Neuronal stem cell (in vitro differentiated cells): ENCODE measurements around the gene SPCS2.
"Not testable (repeated sequence)": the region's sequence is repeated elsewhere in the genome, so short reads cannot be mapped to it uniquely, and the experiment has no call there.

ENCODE experiments used
- DNase-seq: peaks from one replicate; pipeline ENCODE4 v3.0.0-alpha.2; 2013; ENCODE audit warnings: low spot score
- H2AFZ ChIP-seq: one replicate; pipeline ENCODE4 v1.6.1; 2013; ENCODE audit warnings: mild to moderate bottlenecking, low read length, inconsistent platforms
- H2AK5ac ChIP-seq: 2 replicates; pipeline ENCODE4 v1.6.1; 2013; ENCODE audit warnings: low read depth, mild to moderate bottlenecking, inconsistent platforms, low read length, moderate library complexity, mixed read lengths
- H2BK120ac ChIP-seq: 2 replicates; pipeline ENCODE4 v1.6.1; 2013; ENCODE audit warnings: low read depth, mild to moderate bottlenecking, inconsistent platforms, low read length, moderate library complexity, mixed read lengths
- H2BK12ac ChIP-seq: one replicate; pipeline ENCODE4 v1.6.1; 2013; ENCODE audit warnings: low read length, inconsistent platforms
- H2BK15ac ChIP-seq: 2 replicates; pipeline ENCODE4 v1.6.1; 2013; ENCODE audit warnings: mild to moderate bottlenecking, low read length, inconsistent platforms, mixed read lengths
- H2BK5ac ChIP-seq: one replicate; pipeline ENCODE4 v1.6.1; 2013; ENCODE audit warnings: inconsistent platforms, mild to moderate bottlenecking, low read length, moderate library complexity
- H3K14ac ChIP-seq: one replicate; pipeline ENCODE4 v1.6.1; 2013; ENCODE audit warnings: low read length, inconsistent platforms
- H3K18ac ChIP-seq: 2 replicates; pipeline ENCODE4 v1.6.1; 2013; ENCODE audit warnings: low read length, inconsistent platforms
- H3K23ac ChIP-seq: 2 replicates; pipeline ENCODE4 v1.6.1; 2013; ENCODE audit warnings: low read depth, mild to moderate bottlenecking, mixed read lengths, low read length, inconsistent platforms; ENCODE audit not compliant: poor library complexity
- H3K27ac ChIP-seq: replicated peaks from 3 replicates; pipeline ENCODE4 v1.5.1; 2013; ENCODE audit warnings: low read length, inconsistent platforms
- H3K27me3 ChIP-seq, 3 experiments: 2 replicates each; pipeline ENCODE4 v1.6.1; 2013; ENCODE audit warnings: low read length in 3 of 3, mild to moderate bottlenecking in 2 of 3, inconsistent platforms in 1 of 3, low read depth in 1 of 3, mixed read lengths in 1 of 3, moderate library complexity in 1 of 3; ENCODE audit not compliant: control insufficient read depth in 3 of 3, insufficient read depth in 3 of 3
- H3K36me3 ChIP-seq, 2 donors: replicated peaks in 1 of 2; 2 replicates each; pipeline ENCODE4 v1.6.1; 2013; ENCODE audit warnings: low read length in 2 of 2; ENCODE audit not compliant: control insufficient read depth in 2 of 2, insufficient read depth in 2 of 2
- H3K4ac ChIP-seq: 2 replicates; pipeline ENCODE4 v1.6.1; 2013; ENCODE audit warnings: inconsistent platforms, mild to moderate bottlenecking, low read length, moderate library complexity
- H3K4me1 ChIP-seq, 2 donors: 1 replicate in 1 of 2; 2 replicates in 1 of 2; pipeline ENCODE4 v1.6.1; 2013; ENCODE audit warnings: low read length in 2 of 2, low read depth in 1 of 2; ENCODE audit not compliant: control insufficient read depth in 2 of 2, insufficient read depth in 1 of 2
- H3K4me2 ChIP-seq: one replicate; pipeline ENCODE4 v1.6.1; 2013; ENCODE audit warnings: mild to moderate bottlenecking, low read length, inconsistent platforms; ENCODE audit not compliant: insufficient read depth, poor library complexity, severe bottlenecking
- H3K4me3 ChIP-seq, 2 donors: 2 replicates each; pipeline ENCODE4 v1.5.1; 2013; ENCODE audit warnings: low read length in 2 of 2, mild to moderate bottlenecking in 2 of 2, inconsistent platforms in 1 of 2, moderate library complexity in 1 of 2
- H3K79me1 ChIP-seq: one replicate; pipeline ENCODE4 v1.6.1; 2013; ENCODE audit warnings: low read depth, mild to moderate bottlenecking, inconsistent platforms, low read length, moderate library complexity
- H3K9ac ChIP-seq: one replicate; pipeline ENCODE4 v1.6.1; 2013; ENCODE audit warnings: mild to moderate bottlenecking, low read depth, low read length, inconsistent platforms; ENCODE audit not compliant: poor library complexity
- H3K9me3 ChIP-seq, 2 donors: replicated peaks in 1 of 2; 2 replicates each; pipeline versions ENCODE3 to v1.6.1; 2013; ENCODE audit warnings: low read length in 2 of 2, mild to moderate bottlenecking in 2 of 2, inconsistent platforms in 1 of 2, low read depth in 1 of 2, mixed read lengths in 1 of 2, moderate library complexity in 1 of 2; ENCODE audit not compliant: control insufficient read depth in 2 of 2, insufficient read depth in 1 of 2
- H4K8ac ChIP-seq: one replicate; pipeline ENCODE4 v1.6.1; 2013; ENCODE audit warnings: low read depth, mild to moderate bottlenecking, inconsistent platforms, low read length, moderate library complexity
- H4K91ac ChIP-seq: one replicate; pipeline ENCODE4 v1.6.1; 2013; ENCODE audit warnings: low read length, low read depth, mild to moderate bottlenecking, inconsistent platforms; ENCODE audit not compliant: poor library complexity
- WGBS, 2 donors: extraction: QIAGEN DNeasy Blood & Tissue Kit; methylation state at CpG; one replicate each; pipeline ENCODE4 v1.1.7; 2013; ENCODE audit warnings: missing lambda C conversion rate in 2 of 2, mixed read lengths in 1 of 2; ENCODE audit not compliant: insufficient read length in 2 of 2, insufficient replicate concordance in 1 of 2; ENCODE audit errors: extremely low coverage in 2 of 2; 5-methylcytosine and 5-hydroxymethylcytosine counted together

SPCS2 gene

DNA sequence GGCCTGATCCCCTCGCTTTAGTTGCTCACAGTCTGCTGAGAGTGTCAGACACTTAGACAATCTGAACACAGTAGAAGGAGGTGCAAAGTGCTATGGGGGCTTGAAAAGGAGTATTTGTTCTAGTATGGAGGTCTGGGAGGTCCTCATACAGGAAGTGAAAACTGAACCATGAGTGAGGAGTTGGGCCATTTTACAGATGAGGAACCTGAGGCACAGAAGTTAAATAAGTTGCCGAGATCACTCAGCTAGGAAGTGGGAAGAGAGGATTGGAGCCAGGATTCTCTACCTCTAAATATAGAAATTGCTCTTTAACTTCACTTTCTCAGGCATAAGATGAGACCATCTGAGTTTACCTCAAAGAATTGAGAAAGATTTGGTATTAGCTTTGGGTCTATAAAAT, 35.7 kb downstream of the SPCS2 start:
- Histone ChIP-seq H2BK12ac (no peak overlapping the region), H3K79me1 (no peaks in the 10 kb centered on the region), H3K14ac (no peak overlapping the region), H3K27ac (no peak overlapping the region), H3K36me3 (peaks cover 2 to 16% of the 10 kb centered on the region in 2 donors), H3K9ac (no peak overlapping the region), H3K4me1 (peaks cover 0 to 2% of the 10 kb centered on the region in 2 donors), H3K23ac (no peak overlapping the region), H3K9me3 (no peaks in the 10 kb centered on the region), H3K4ac (no peak overlapping the region), H4K91ac (no peak overlapping the region), H2AFZ (no peak overlapping the region), H2BK15ac (no peak overlapping the region), H4K8ac (no peak overlapping the region), H2BK5ac (no peak overlapping the region), H2BK120ac (no peak overlapping the region), H3K4me3 (no peak overlapping the region), H3K4me2 (no peak overlapping the region), H3K18ac (no peak overlapping the region), H3K27me3 (no peaks in the 10 kb centered on the region), H2AK5ac (no peak overlapping the region)
- DNase-seq, result no peak
- no CpG with 5 or more reads among the region's 2 CpGs for WGBS, 2 donors

DNA sequence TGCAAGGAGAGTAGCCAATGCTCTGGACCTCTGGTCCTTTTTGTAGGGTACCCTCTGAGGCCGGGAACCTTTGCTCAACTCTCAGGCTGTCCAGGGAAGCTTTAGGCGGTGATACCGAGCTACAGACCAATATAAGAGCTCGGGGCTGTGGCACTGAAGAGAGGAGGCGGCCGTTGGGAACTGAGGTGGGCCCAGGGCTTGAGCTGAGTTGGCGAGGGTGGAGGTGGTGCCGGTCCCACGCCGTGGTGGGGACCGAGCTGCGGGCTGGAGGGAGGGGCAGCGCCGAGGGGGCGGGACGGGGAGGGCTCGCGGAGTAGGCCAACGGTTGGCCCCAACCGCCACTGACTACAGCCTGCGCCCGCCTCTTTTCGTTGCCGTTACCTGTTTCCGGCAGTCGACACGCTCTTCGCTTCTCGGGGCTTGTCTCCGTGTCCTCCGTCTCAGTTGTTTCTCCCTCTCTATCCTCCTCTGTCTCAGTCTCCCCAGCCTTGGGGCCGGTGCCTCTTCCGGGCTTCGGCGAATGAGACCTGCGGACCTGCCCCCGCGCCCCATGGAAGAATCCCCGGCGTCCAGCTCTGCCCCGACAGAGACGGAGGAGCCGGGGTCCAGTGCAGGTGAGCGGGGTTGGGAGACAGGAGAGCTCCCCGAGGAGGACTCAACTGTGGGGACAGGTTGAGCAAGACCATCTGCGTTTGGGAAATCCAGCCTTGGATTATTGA, 39.6 kb downstream of the SPCS2 start, which contains the start of gene NEU3:
NEU3 (plus strand) TSS at position 393 of the 719 bp plus-strand sequence; CDS start at position 521, 128 bp downstream.
- no peak within 1 kb of the TSS for H2BK5ac ChIP-seq
- H3K79me1 ChIP-seq, result no peaks in the 10 kb centered on the region
- H4K8ac ChIP-seq, result no peak within 1 kb of the TSS
- no peak within 1 kb of the TSS for H4K91ac ChIP-seq
- peak within 1 kb of the TSS; percentile 75 to 91 for H3K4me3 ChIP-seq
- H3K4me1 ChIP-seq, result peaks cover 0 to 2% of the 10 kb centered on the region in 2 donors
- peak within 1 kb of the TSS; percentile 79 for H3K4me2 ChIP-seq
- H3K9me3 ChIP-seq, result no peaks in the 10 kb centered on the region
- no peak within 1 kb of the TSS for H3K4ac ChIP-seq
- peak within 1 kb of the TSS; percentile 82 for H3K9ac ChIP-seq
- H3K23ac ChIP-seq, result peak within 1 kb of the TSS; percentile 87
- no peak within 1 kb of the TSS for H2BK12ac ChIP-seq
- H3K27ac ChIP-seq, result peak within 1 kb of the TSS; percentile 71
- no peak within 1 kb of the TSS for H2BK120ac ChIP-seq
- H3K14ac ChIP-seq, result peak within 1 kb of the TSS; percentile 79
- H2AFZ ChIP-seq, result peak within 1 kb of the TSS; percentile 95
- peaks cover 0 to 1% of the 10 kb centered on the region in 2 donors for H3K36me3 ChIP-seq
- DNase-seq, result peak; percentile 51
- peak within 1 kb of the TSS; percentile 89 for H3K18ac ChIP-seq
- no CpG with 5 or more reads among the region's 46 CpGs for WGBS, 2 donors
- no peak within 1 kb of the TSS for H2AK5ac ChIP-seq
- no peaks in the 10 kb centered on the region for H3K27me3 ChIP-seq
- no peak within 1 kb of the TSS for H2BK15ac ChIP-seq

DNA sequence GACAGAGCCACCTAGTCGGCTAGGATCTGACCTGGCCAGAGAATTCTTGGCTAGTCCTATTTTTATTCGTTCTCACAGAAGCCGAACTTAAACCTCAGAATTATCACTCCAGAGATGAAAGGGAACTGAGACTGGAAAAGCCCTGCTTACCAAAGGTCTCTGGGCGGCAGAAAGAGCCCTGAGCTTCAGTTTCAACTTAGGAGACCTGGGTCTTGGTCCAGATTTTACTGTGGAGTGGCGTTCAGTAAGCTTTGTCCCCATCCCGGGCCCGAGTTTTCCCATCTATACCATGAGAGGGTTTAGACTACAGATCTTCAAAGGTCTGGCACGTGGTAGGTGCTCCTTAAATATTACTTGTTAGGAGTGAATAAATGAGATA, 40.2 kb downstream of the SPCS2 start:
- Histone ChIP-seq H4K8ac (no peak overlapping the region), H2BK15ac (no peak overlapping the region), H2AK5ac (no peak overlapping the region), H3K4me1 (peaks cover 0 to 2% of the 10 kb centered on the region in 2 donors), H3K4me2 (peak overlapping the region; percentile 79), H3K27ac (peak overlapping the region; percentile 34), H3K18ac (no peak overlapping the region), H2BK120ac (no peak overlapping the region), H3K4me3 (peak overlapping the region; percentile 75 to 91), H3K23ac (no peak overlapping the region), H4K91ac (no peak overlapping the region), H2BK5ac (no peak overlapping the region), H2AFZ (peak overlapping the region; percentile 95), H3K36me3 (peaks cover 0 to 7% of the 10 kb centered on the region in 2 donors), H3K9ac (no peak overlapping the region), H3K4ac (no peak overlapping the region), H3K14ac (no peak overlapping the region), H3K9me3 (no peaks in the 10 kb centered on the region), H2BK12ac (no peak overlapping the region), H3K79me1 (no peaks in the 10 kb centered on the region), H3K27me3 (no peaks in the 10 kb centered on the region)
- WGBS, 2 donors, result no CpG with 5 or more reads among the region's 8 CpGs
- no peak for DNase-seq

DNA sequence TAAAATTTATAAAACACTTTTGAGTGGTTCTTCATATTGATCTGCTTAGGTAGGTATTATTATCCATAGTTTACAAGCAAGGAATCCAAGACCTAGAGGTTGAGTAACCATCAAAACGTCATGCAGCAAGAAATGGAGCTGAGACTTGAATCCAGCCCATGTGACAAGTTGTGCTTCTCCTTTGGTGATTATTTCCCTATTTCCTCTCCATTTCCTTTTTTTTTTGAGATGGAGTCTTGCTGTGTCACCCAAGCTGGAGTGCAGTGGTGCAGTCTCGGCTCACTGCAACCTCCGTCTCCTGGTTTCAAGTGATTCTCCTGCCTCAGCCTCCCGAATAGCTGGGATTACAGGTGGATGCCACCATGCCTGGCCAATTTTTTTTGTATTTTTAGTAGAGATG, 41.1 kb downstream of the SPCS2 start:
- not testable (repeated sequence) for H3K79me1 ChIP-seq, H2BK12ac ChIP-seq, H2AK5ac ChIP-seq, H3K4me3 ChIP-seq, H3K4me2 ChIP-seq, H2BK5ac ChIP-seq, H3K9me3 ChIP-seq, H3K27ac ChIP-seq, H3K18ac ChIP-seq, H3K14ac ChIP-seq, H3K4ac ChIP-seq, H4K8ac ChIP-seq, DNase-seq, H3K27me3 ChIP-seq, H3K23ac ChIP-seq, H3K9ac ChIP-seq, H2BK120ac ChIP-seq, H4K91ac ChIP-seq, H2BK15ac ChIP-seq, H2AFZ ChIP-seq, H3K4me1 ChIP-seq
- peaks cover 9 to 16% of the 10 kb centered on the region in 2 donors for H3K36me3 ChIP-seq
- WGBS, 2 donors, result no CpG with 5 or more reads among the region's 4 CpGs
